Measurements from ENCODE around the gene CARMIL3.
A peak's percentile ranks its signal among the peaks of the same experiment; 100 is the strongest.
"Not testable (repeated sequence)": the region's sequence is repeated elsewhere in the genome, so short reads cannot be mapped to it uniquely, and the experiment has no call there.

CARMIL3 gene

GRCh38 chr14:24032727-24033418, 18.9 kb upstream of the CARMIL3 start:
- Mint-ChIP-seq H3K4me3 (no peak overlapping the region), H3K4me1 (peaks cover 13% of the 10 kb centered on the region), H3K27ac (no peak overlapping the region), H3K36me3 (peaks cover 7% of the 10 kb centered on the region), H3K9me3 (peaks cover 3% of the 10 kb centered on the region)
- DNase-seq (ENCODE audit: low spot score in 2 of 2), result no peak
- no peak for ATAC-seq

- Mint-ChIP-seq H3K27ac (peak overlapping the region; percentile 90), H3K4me3 (peak overlapping the region; percentile 88), H3K4me1 (peaks cover 13% of the 10 kb centered on the region)
- not testable (repeated sequence) for H3K36me3 Mint-ChIP-seq; DNase-seq (ENCODE audit: low spot score in 2 of 2); H3K9me3 Mint-ChIP-seq; ATAC-seq
Measured at GRCh38 chr14:24035769-24036168, 16.0 kb upstream of the CARMIL3 start.

- peak overlapping the region; percentile 90 for H3K27ac Mint-ChIP-seq
- DNase-seq (ENCODE audit: low spot score in 2 of 2), result peak; percentile 48 to 80
- peaks cover 7% of the 10 kb centered on the region for H3K36me3 Mint-ChIP-seq
- peak; percentile 86 for ATAC-seq
- H3K4me1 Mint-ChIP-seq, result peaks cover 13% of the 10 kb centered on the region
- peak overlapping the region; percentile 88 for H3K4me3 Mint-ChIP-seq
- H3K9me3 Mint-ChIP-seq, result peaks cover 3% of the 10 kb centered on the region
Measured at GRCh38 chr14:24036169-24036962, 15.4 kb upstream of the CARMIL3 start.

GRCh38 chr14:24036963-24037657, 14.7 kb upstream of the CARMIL3 start:
- ATAC-seq, result peak; percentile 36
- Mint-ChIP-seq H3K27ac (peak overlapping the region; percentile 90), H3K4me3 (peak overlapping the region; percentile 88), H3K4me1 (peaks cover 13% of the 10 kb centered on the region)
- not testable (repeated sequence) for DNase-seq (ENCODE audit: low spot score in 2 of 2); H3K9me3 Mint-ChIP-seq; H3K36me3 Mint-ChIP-seq

- Mint-ChIP-seq H3K36me3 (peaks cover 7% of the 10 kb centered on the region), H3K4me3 (peak overlapping the region; percentile 88), H3K27ac (no peak overlapping the region), H3K9me3 (no peaks in the 10 kb centered on the region), H3K4me1 (peaks cover 13% of the 10 kb centered on the region)
- ATAC-seq (no peak), DNase-seq (ENCODE audit: low spot score in 2 of 2) (no peak)
Measured at GRCh38 chr14:24037658-24038037, 14.2 kb upstream of the CARMIL3 start.

- Mint-ChIP-seq H3K9me3 (no peaks in the 10 kb centered on the region), H3K4me1 (peaks cover 13% of the 10 kb centered on the region), H3K4me3 (no peak overlapping the region), H3K36me3 (peaks cover 7% of the 10 kb centered on the region), H3K27ac (no peak overlapping the region)
- no peak for DNase-seq (ENCODE audit: low spot score in 2 of 2)
- no peak for ATAC-seq
Measured at GRCh38 chr14:24038686-24039085, 13.1 kb upstream of the CARMIL3 start.

GRCh38 chr14:24040692-24041091, 11.1 kb upstream of the CARMIL3 start:
- H3K36me3 Mint-ChIP-seq, result peaks cover 7% of the 10 kb centered on the region
- no peaks in the 10 kb centered on the region for H3K9me3 Mint-ChIP-seq
- DNase-seq (ENCODE audit: low spot score in 2 of 2), result no peak
- H3K4me3 Mint-ChIP-seq, result no peak overlapping the region
- peaks cover 13% of the 10 kb centered on the region for H3K4me1 Mint-ChIP-seq
- H3K27ac Mint-ChIP-seq, result no peak overlapping the region
- no peak for ATAC-seq

- no peaks in the 10 kb centered on the region for H3K9me3 Mint-ChIP-seq
- H3K36me3 Mint-ChIP-seq, result no peaks in the 10 kb centered on the region
- DNase-seq (ENCODE audit: low spot score in 2 of 2), result no peak
- ATAC-seq, result no peak
- no peaks in the 10 kb centered on the region for H3K4me1 Mint-ChIP-seq
- no peak overlapping the region for H3K27ac Mint-ChIP-seq
- no peak overlapping the region for H3K4me3 Mint-ChIP-seq
Measured at GRCh38 chr14:24042746-24043145, 9.1 kb upstream of the CARMIL3 start.

GRCh38 chr14:24049002-24049401, 2.8 kb upstream of the CARMIL3 start:
- DNase-seq (ENCODE audit: low spot score in 2 of 2); H3K9me3 Mint-ChIP-seq; ATAC-seq; H3K4me3 Mint-ChIP-seq; H3K27ac Mint-ChIP-seq: not testable (repeated sequence)
- peaks cover 12% of the 10 kb centered on the region for H3K36me3 Mint-ChIP-seq
- peaks cover 23% of the 10 kb centered on the region for H3K4me1 Mint-ChIP-seq

- not testable (repeated sequence) for DNase-seq (ENCODE audit: low spot score in 2 of 2); ATAC-seq; H3K9me3 Mint-ChIP-seq
- H3K4me3 Mint-ChIP-seq, result peak overlapping the region; percentile 77
- peaks cover 12% of the 10 kb centered on the region for H3K36me3 Mint-ChIP-seq
- peaks cover 26% of the 10 kb centered on the region for H3K4me1 Mint-ChIP-seq
- peak overlapping the region; percentile 88 for H3K27ac Mint-ChIP-seq
Measured at GRCh38 chr14:24050753-24051152, 1.1 kb upstream of the CARMIL3 start.

GRCh38 chr14:24051176-24051788, 527 bp upstream of the CARMIL3 start:
- ATAC-seq (no peak), DNase-seq (ENCODE audit: low spot score in 2 of 2) (no peak)
- Mint-ChIP-seq H3K4me1 (peaks cover 27% of the 10 kb centered on the region), H3K9me3 (no peaks in the 10 kb centered on the region), H3K27ac (peak overlapping the region; percentile 88), H3K36me3 (peaks cover 12% of the 10 kb centered on the region), H3K4me3 (peak overlapping the region; percentile 77)

- peaks cover 12% of the 10 kb centered on the region for H3K36me3 Mint-ChIP-seq
- peak; percentile 93 for ATAC-seq
- H3K4me3 Mint-ChIP-seq, result peak overlapping the region; percentile 77
- peak; percentile 42 to 81 for DNase-seq (ENCODE audit: low spot score in 2 of 2)
- peak overlapping the region; percentile 66 for H3K27ac Mint-ChIP-seq
- peaks cover 31% of the 10 kb centered on the region for H3K4me1 Mint-ChIP-seq
- H3K9me3 Mint-ChIP-seq, result no peaks in the 10 kb centered on the region
Measured at GRCh38 chr14:24052656-24053547, 1.1 kb downstream of the CARMIL3 start.

GRCh38 chr14:24053548-24054323, 1.9 kb downstream of the CARMIL3 start:
- Mint-ChIP-seq H3K36me3 (peaks cover 12% of the 10 kb centered on the region), H3K4me3 (peak overlapping the region; percentile 77), H3K4me1 (peaks cover 40% of the 10 kb centered on the region), H3K27ac (peak overlapping the region; percentile 66), H3K9me3 (no peaks in the 10 kb centered on the region)
- ATAC-seq (no peak), DNase-seq (ENCODE audit: low spot score in 2 of 2) (no peak)

GRCh38 chr14:24054324-24054641, 2.5 kb downstream of the CARMIL3 start:
- Mint-ChIP-seq H3K9me3 (no peaks in the 10 kb centered on the region), H3K27ac (no peak overlapping the region), H3K36me3 (peaks cover 12% of the 10 kb centered on the region)

More at GRCh38 chr14:24054324-24054641, 2.5 kb downstream of the CARMIL3 start:
- no peak for ATAC-seq
- Mint-ChIP-seq H3K4me3 (no peak overlapping the region), H3K4me1 (peaks cover 44% of the 10 kb centered on the region)
- DNase-seq (ENCODE audit: low spot score in 2 of 2), result no peak
